Eye (tissue), 1 donor: Measurements from ENCODE around the gene CIRBP.

Source experiments
- DNase-seq: peaks from one replicate; pipeline ENCODE4 v3.0.0-alpha.2; 2015

Gene CIRBP

GRCh38 chr19:1245494-1246264, 23.5 kb upstream of the CIRBP start:
- DNase-seq: peak; percentile 24

- peak; percentile 53 for DNase-seq
Observed at GRCh38 chr19:1246265-1247087, 22.7 kb upstream of the CIRBP start.

- no peak for DNase-seq
Observed at GRCh38 chr19:1247748-1248138, 21.4 kb upstream of the CIRBP start.

- DNase-seq: peak; percentile 93
Observed at GRCh38 chr19:1248139-1248785, 20.9 kb upstream of the CIRBP start, which contains the start of gene MIDN. Gene MIDN, plus strand, starts transcription at chr19:1248583. Its CDS starts 1,714 bp downstream, at chr19:1250297.

GRCh38 chr19:1248786-1249297, 20.3 kb upstream of the CIRBP start:
- peak; percentile 95 for DNase-seq

GRCh38 chr19:1249298-1249989, 19.7 kb upstream of the CIRBP start:
- peak; percentile 98 for DNase-seq

GRCh38 chr19:1249990-1250436, 19.1 kb upstream of the CIRBP start:
- no peak for DNase-seq

- peak; percentile 95 for DNase-seq
Observed at GRCh38 chr19:1250437-1251260, 18.5 kb upstream of the CIRBP start.

GRCh38 chr19:1251330-1252220, 17.6 kb upstream of the CIRBP start:
- peak; percentile 79 for DNase-seq

- peak; percentile 72 for DNase-seq
Observed at GRCh38 chr19:1252221-1252820, 16.8 kb upstream of the CIRBP start.

GRCh38 chr19:1252821-1253513, 16.2 kb upstream of the CIRBP start:
- peak; percentile 63 for DNase-seq

GRCh38 chr19:1253514-1254080, 15.5 kb upstream of the CIRBP start:
- DNase-seq: no peak

- no peak for DNase-seq
Observed at GRCh38 chr19:1254081-1254527, 15.0 kb upstream of the CIRBP start.

- DNase-seq: no peak
Observed at GRCh38 chr19:1254530-1255185, 14.5 kb upstream of the CIRBP start.

- DNase-seq: peak; percentile 8
Observed at GRCh38 chr19:1255186-1256161, 13.7 kb upstream of the CIRBP start.

- no peak for DNase-seq
Observed at GRCh38 chr19:1256646-1257474, 12.3 kb upstream of the CIRBP start.
